ENCODE results near the gene RPL3. TPM values are rescaled to one million over a fixed set of nuclear protein-coding genes. Genes with fewer than 3 reads are reported as not detected.
A peak's percentile ranks its signal among the peaks of the same experiment; 100 is the strongest.

RPL3 gene
- total RNA-seq, 2 experiments from 2014 or later: 3,952 to 3,974 TPM

DNA sequence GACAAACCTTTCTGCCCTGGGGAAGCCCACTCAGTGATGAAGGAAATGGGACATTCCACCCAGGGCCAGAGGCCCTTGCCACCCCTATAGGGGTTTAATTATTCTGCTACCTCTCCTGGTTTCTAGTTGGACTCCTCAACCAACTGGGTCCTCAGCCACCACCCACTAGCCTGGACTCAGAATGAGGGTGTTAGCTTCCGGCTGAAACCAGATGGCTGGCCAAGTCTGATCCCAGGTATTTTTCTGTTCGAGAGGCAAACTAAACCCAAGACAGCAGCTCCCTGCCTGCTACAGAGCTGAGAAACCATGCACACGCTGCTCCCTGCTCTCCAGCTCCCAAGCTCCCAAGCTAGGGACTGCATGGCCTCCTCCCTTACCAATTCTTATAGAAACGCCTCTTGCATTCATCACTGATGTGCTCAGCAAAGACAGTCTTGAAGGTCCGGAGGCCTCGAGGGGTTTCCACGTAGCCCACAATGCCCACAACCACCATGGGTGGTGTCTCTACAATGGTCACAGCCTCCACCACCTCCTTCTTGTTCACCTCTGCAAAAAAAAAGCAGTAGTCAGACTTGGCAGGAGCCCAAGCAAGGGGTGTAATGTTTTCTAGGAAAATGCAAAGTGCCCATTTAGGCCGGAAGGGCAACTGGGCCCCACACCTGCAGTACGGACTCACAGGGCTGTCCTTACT lies 2.2 kb downstream of the RPL3 start:
- no peaks in the 10 kb centered on the region for H3K9me3 Mint-ChIP-seq
- H3K36me3 Mint-ChIP-seq (ENCODE audit: low read depth): peaks cover 79% of the 10 kb centered on the region
- peaks cover 68% of the 10 kb centered on the region for H3K4me1 ChIP-seq (ENCODE audit: insufficient read depth, low read length)
- peaks cover 43% of the 10 kb centered on the region for H3K4me1 Mint-ChIP-seq (ENCODE audit: low read depth)
- intact Hi-C loops (cut with DNase I, micrococcal nuclease): loop anchor here (5.0 to 10.0 kb wide), 4 partner anchors 75 to 1262 kb away; partner anchors contain the start of genes PDGFB (in 2 of the 2), CBX7 (in 1 of the 2) and PICK1 (in 1 of the 2)
- peak overlapping the region; percentile 99 for H3K4me3 Mint-ChIP-seq
- H3K9me3 ChIP-seq (ENCODE audit: control insufficient read depth in 1 of 2, insufficient read depth in 1 of 2, low read length in 2 of 2): no peaks in the 10 kb centered on the region
- ChIA-PET POLR2A (interaction anchor here (0.6 to 5.9 kb wide), 14 partner anchors 11 to 902 kb away, joined by 3 to 163 read pairs (median 4); partner anchors contain the start of genes ATF4, CBX7, PDGFB and TAB1), CTCF (interaction anchor here (0.7 to 5.4 kb wide), 12 partner anchors 10 to 447 kb away, joined by 3 to 43 read pairs (median 4); partner anchors contain the start of genes APOBEC3C and PDGFB)
- no peak overlapping the region for H3K4me3 ChIP-seq (ENCODE audit: low read length)
- TF ChIP-seq, protein P1, sequence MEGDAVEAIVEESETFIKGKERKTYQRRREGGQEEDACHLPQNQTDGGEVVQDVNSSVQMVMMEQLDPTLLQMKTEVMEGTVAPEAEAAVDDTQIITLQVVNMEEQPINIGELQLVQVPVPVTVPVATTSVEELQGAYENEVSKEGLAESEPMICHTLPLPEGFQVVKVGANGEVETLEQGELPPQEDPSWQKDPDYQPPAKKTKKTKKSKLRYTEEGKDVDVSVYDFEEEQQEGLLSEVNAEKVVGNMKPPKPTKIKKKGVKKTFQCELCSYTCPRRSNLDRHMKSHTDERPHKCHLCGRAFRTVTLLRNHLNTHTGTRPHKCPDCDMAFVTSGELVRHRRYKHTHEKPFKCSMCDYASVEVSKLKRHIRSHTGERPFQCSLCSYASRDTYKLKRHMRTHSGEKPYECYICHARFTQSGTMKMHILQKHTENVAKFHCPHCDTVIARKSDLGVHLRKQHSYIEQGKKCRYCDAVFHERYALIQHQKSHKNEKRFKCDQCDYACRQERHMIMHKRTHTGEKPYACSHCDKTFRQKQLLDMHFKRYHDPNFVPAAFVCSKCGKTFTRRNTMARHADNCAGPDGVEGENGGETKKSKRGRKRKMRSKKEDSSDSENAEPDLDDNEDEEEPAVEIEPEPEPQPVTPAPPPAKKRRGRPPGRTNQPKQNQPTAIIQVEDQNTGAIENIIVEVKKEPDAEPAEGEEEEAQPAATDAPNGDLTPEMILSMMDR (IDR thresholded peaks at IDR 0.05): no peak
- DNase-seq: peak in 2 of 14 experiments; percentile 33 to 67
- no peaks in the 10 kb centered on the region for H3K27me3 ChIP-seq (ENCODE audit: control insufficient read depth in 1 of 2, insufficient read depth in 2 of 2, low read length in 2 of 2)
- H3K36me3 ChIP-seq (ENCODE audit: insufficient read depth, low read length): peaks cover 63% of the 10 kb centered on the region
- ATAC-seq (ENCODE audit: poor library complexity): no peak
- peak overlapping the region in 1 of 2 donors; percentile 7 for H3K27ac ChIP-seq (ENCODE audit: low read depth in 1 of 2, low read length in 2 of 2)
- peak overlapping the region; percentile 96 for H3K27ac Mint-ChIP-seq
- H3K27me3 Mint-ChIP-seq: no peaks in the 10 kb centered on the region

DNA sequence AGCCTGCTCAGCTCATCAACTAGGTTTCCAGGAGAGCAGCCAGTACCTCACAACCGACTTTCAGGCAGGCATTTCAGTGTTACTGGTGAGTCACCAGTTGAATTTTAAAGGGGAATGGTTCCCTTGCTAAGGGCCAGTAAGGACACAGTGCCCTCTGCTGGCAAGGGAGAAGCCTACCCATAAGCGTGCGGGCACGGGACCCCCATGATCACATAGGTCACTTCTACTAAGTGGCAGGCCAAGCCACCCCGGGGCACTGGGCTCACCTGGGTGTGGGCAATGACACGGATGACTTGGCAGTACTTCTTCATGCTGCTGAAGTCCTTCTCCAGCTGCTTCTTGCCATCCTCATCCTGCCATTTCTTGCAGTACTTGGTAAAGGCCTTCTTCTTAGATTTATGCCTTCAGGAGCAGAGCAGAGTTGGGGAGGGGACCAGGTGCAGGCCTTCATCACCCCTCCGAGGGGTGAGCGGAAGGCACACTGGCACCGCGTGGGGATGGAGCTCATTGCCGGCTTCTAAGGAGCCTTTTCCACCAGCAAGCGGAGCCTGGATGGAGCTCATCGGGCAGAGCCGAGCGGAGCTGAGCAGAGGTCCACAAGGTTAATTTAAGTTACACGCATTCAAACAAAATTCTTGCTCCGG lies 2.9 kb downstream of the RPL3 start:
- H3K4me3 ChIP-seq (ENCODE audit: low read length): no peak overlapping the region
- H3K27me3 Mint-ChIP-seq: no peaks in the 10 kb centered on the region
- ATAC-seq (ENCODE audit: poor library complexity) (peak; percentile 37), DNase-seq (peak; percentile 56 to 90 (median 70))
- TF ChIP-seq, protein P1 (IDR thresholded peaks at IDR 0.05): peak; percentile 75
- H3K36me3 Mint-ChIP-seq (ENCODE audit: low read depth): peaks cover 86% of the 10 kb centered on the region
- peak overlapping the region; percentile 96 for H3K27ac Mint-ChIP-seq
- no peaks in the 10 kb centered on the region for H3K9me3 Mint-ChIP-seq
- H3K4me1 Mint-ChIP-seq (ENCODE audit: low read depth): peaks cover 45% of the 10 kb centered on the region
- peak overlapping the region in 1 of 2 donors; percentile 17 for H3K27ac ChIP-seq (ENCODE audit: low read depth in 1 of 2, low read length in 2 of 2)
- ChIA-PET POLR2A (interaction anchor here (0.6 to 5.9 kb wide), 8 partner anchors 14 to 448 kb away, joined by 3 to 163 read pairs (median 24); partner anchors contain the start of genes ATF4, CBX7 and PDGFB), CTCF (interaction anchor here (0.6 to 5.4 kb wide), 21 partner anchors 10 to 447 kb away, joined by 3 to 43 read pairs (median 3); partner anchors contain the start of genes APOBEC3C, CBX6 and PDGFB)
- no peaks in the 10 kb centered on the region for H3K27me3 ChIP-seq (ENCODE audit: control insufficient read depth in 1 of 2, insufficient read depth in 2 of 2, low read length in 2 of 2)
- intact Hi-C loops (cut with DNase I, micrococcal nuclease): loop anchor here (1.0 to 10.0 kb wide), 6 partner anchors 74 to 1262 kb away; partner anchors contain the start of genes PDGFB (in 2 of the 2), CBX7 (in 1 of the 2) and PICK1 (in 1 of the 2)
- peak overlapping the region; percentile 99 for H3K4me3 Mint-ChIP-seq
- H3K4me1 ChIP-seq (ENCODE audit: insufficient read depth, low read length): peaks cover 68% of the 10 kb centered on the region
- H3K9me3 ChIP-seq (ENCODE audit: control insufficient read depth in 1 of 2, insufficient read depth in 1 of 2, low read length in 2 of 2): no peaks in the 10 kb centered on the region
- peaks cover 70% of the 10 kb centered on the region for H3K36me3 ChIP-seq (ENCODE audit: insufficient read depth, low read length)

DNA sequence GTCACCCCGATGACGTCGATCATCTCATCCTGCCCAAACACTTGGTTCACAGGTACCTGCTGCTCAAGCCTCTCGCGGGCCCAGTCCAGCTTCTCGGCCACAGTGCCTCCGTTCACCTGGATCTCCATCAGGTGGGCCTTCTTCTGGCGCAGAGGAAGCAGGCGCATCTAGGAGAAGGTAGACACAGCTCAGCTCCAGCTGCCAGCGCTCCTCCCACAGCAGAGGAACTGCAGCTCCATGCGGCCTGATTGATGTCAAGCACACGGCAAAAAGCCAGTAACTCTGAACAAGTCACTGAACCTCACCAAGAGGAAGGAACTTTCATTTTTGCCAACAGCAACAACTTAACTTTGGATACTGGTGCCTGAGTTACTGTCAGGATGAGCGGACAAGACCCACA lies 4.0 kb downstream of the RPL3 start:
- no peaks in the 10 kb centered on the region for H3K9me3 ChIP-seq (ENCODE audit: control insufficient read depth in 1 of 2, insufficient read depth in 1 of 2, low read length in 2 of 2)
- Mint-ChIP-seq H3K36me3 (ENCODE audit: low read depth) (peaks cover 89% of the 10 kb centered on the region), H3K4me1 (ENCODE audit: low read depth) (peaks cover 52% of the 10 kb centered on the region), H3K4me3 (no peak overlapping the region), H3K27me3 (no peaks in the 10 kb centered on the region), H3K9me3 (no peaks in the 10 kb centered on the region), H3K27ac (peak overlapping the region; percentile 96)
- H3K27ac ChIP-seq (ENCODE audit: low read depth in 1 of 2, low read length in 2 of 2): no peak overlapping the region
- H3K4me3 ChIP-seq (ENCODE audit: low read length): no peak overlapping the region
- ChIA-PET POLR2A (interaction anchor here (0.6 to 5.9 kb wide), 8 partner anchors 15 to 444 kb away, joined by 3 to 163 read pairs (median 6); partner anchors contain the start of genes CBX6, CBX7, PDGFB and RPS19BP1), CTCF (interaction anchor here (0.9 to 5.4 kb wide), 6 partner anchors 15 to 446 kb away, joined by 3 to 43 read pairs (median 6); no protein-coding TSS in a partner anchor)
- intact Hi-C loops (cut with DNase I, micrococcal nuclease): loop anchor here (5.0 to 10.0 kb wide), 4 partner anchors 73 to 1261 kb away; partner anchors contain the start of genes PDGFB (in 2 of the 2), CBX7 (in 1 of the 2) and PICK1 (in 1 of the 2)
- TF ChIP-seq, protein P1 (IDR thresholded peaks at IDR 0.05): no peak
- peaks cover 72% of the 10 kb centered on the region for H3K4me1 ChIP-seq (ENCODE audit: insufficient read depth, low read length)
- ATAC-seq (ENCODE audit: poor library complexity) (no peak), DNase-seq (peak in 1 of 14 experiments; percentile 21)
- H3K27me3 ChIP-seq (ENCODE audit: control insufficient read depth in 1 of 2, insufficient read depth in 2 of 2, low read length in 2 of 2): no peaks in the 10 kb centered on the region
- H3K36me3 ChIP-seq (ENCODE audit: insufficient read depth, low read length): peaks cover 71% of the 10 kb centered on the region

Measured in CD4-positive, alpha-beta T cell (primary cell).